HepG2 (cell line): ENCODE results near the gene CYP26B1. TPM values are rescaled to one million over a fixed set of nuclear protein-coding genes. Genes with fewer than 3 reads are reported as not detected.
A peak's percentile ranks its signal among the peaks of the same experiment; 100 is the strongest.

Source experiments
- GTF3A ChIP-seq: sonication (generic); formaldehyde crosslinking; conservative IDR thresholded peaks from 2 replicates; pipeline ENCODE4 v1.4.0; 2020; ENCODE audit warnings: mild to moderate bottlenecking, missing genetic modification reagents
- HMG20A ChIP-seq: IDR thresholded peaks from 2 replicates; pipeline ENCODE4 v1.6.1; 2016; ENCODE audit warnings: borderline replicate concordance
- HOXA5 ChIP-seq: sonication (generic); formaldehyde crosslinking; IDR thresholded peaks from 2 replicates; pipeline ENCODE4 v1.4.0; 2020; ENCODE audit warnings: missing genetic modification reagents
- JUN ChIP-seq: sonication (generic); formaldehyde crosslinking; IDR thresholded peaks from 2 replicates; pipeline ENCODE4 v1.4.0; 2020; ENCODE audit warnings: mild to moderate bottlenecking, missing genetic modification reagents
- JUNB ChIP-seq: sonication (generic); formaldehyde crosslinking; IDR thresholded peaks from 2 replicates; pipeline ENCODE4 v1.8.0; 2022; ENCODE audit warnings: missing genetic modification reagents, mild to moderate bottlenecking, borderline replicate concordance
- KDM5B ChIP-seq: sonication (generic); formaldehyde crosslinking; IDR thresholded peaks from 2 replicates; pipeline ENCODE4 v1.4.0; 2020; ENCODE audit warnings: missing genetic modification reagents, mild to moderate bottlenecking, borderline replicate concordance
- SNAI1 ChIP-seq: sonication (generic); formaldehyde crosslinking; IDR thresholded peaks from 2 replicates; pipeline ENCODE4 v1.5.0; 2020; ENCODE audit warnings: mild to moderate bottlenecking, missing genetic modification reagents, borderline replicate concordance
- ZFP90 ChIP-seq: sonication (generic); formaldehyde crosslinking; IDR thresholded peaks from 2 replicates; pipeline ENCODE4 v1.8.0; 2022; ENCODE audit warnings: missing genetic modification reagents, mild to moderate bottlenecking, inconsistent platforms, borderline replicate concordance
- ZNF136 ChIP-seq: sonication (generic); formaldehyde crosslinking; IDR thresholded peaks from 2 replicates; pipeline ENCODE4 v1.8.1; 2022; ENCODE audit warnings: low read depth, mild to moderate bottlenecking, moderate library complexity, missing genetic modification reagents
- ZNF207 ChIP-seq: fragments of 450-650 bp; IDR thresholded peaks from 2 replicates; pipeline ENCODE4 v1.6.1; 2016; ENCODE audit warnings: antibody characterized with exemption, borderline replicate concordance
- ZNF652 ChIP-seq: IDR thresholded peaks from 2 replicates; pipeline ENCODE4 v1.6.1; 2016; ENCODE audit warnings: low read depth, borderline replicate concordance
- ZNF781 ChIP-seq: sonication (generic); formaldehyde crosslinking; IDR thresholded peaks from 2 replicates; pipeline ENCODE4 v1.5.1; 2020; ENCODE audit warnings: borderline replicate concordance, mild to moderate bottlenecking, missing genetic modification reagents; ENCODE audit errors: not compliant biosample characterization
- polyA plus RNA-seq, 8 experiments: library from polyadenylated mRNA; depleted of rRNA in 3 of 8; stranded (reverse) in 7 of 8; unstranded in 1 of 8; fragments of >200 nt; fragmentation: Illumina TruSeq in 4 of 8; extraction: Trizol in 4 of 8; gene quantifications; 2 replicates each; pipeline versions ENCODE4 v1.2.1 to v1.2.3, GENCODE V29; 2011 to 2016; ENCODE audit warnings: low read depth in 4 of 8, missing spikeins in 1 of 8, mixed read lengths in 1 of 8; ENCODE audit not compliant: insufficient read depth in 1 of 8
- total RNA-seq, 5 experiments: library from RNA; depleted of rRNA; stranded (reverse); fragments of >200 nt; fragmentation: Illumina TruSeq; extraction: Trizol; gene quantifications; 2 replicates each; pipeline ENCODE4 v1.2.3, GENCODE V29; 2016; ENCODE audit warnings: low read depth in 1 of 5
- TF ChIP-seq, protein P1 (sequence below): IDR thresholded peaks from 2 replicates; pipeline ENCODE4 v1.6.1; 2016; ENCODE audit warnings: mild to moderate bottlenecking, missing biosample characterization, missing genetic modification reagents
- TF ChIP-seq, protein P2 (sequence below): sonication (generic); formaldehyde crosslinking; IDR thresholded peaks from 2 replicates; pipeline ENCODE4 v1.4.0; 2020; ENCODE audit warnings: missing genetic modification reagents, borderline replicate concordance
- TF ChIP-seq, protein P3 (sequence below): sonication (generic); formaldehyde crosslinking; IDR thresholded peaks from 2 replicates; pipeline ENCODE4 v1.5.1; 2020; ENCODE audit warnings: mild to moderate bottlenecking, missing genetic modification reagents, borderline replicate concordance
- TF ChIP-seq, protein P4 (sequence below): sonication (generic); formaldehyde crosslinking; IDR thresholded peaks from 2 replicates; pipeline ENCODE4 v1.4.0; 2020; ENCODE audit warnings: mild to moderate bottlenecking, missing genetic modification reagents

Gene CYP26B1
- total and polyA plus RNA-seq, 2 of the 13 experiments (the other 11 are each of a cell fraction or from before 2014, with no cell fraction given), result 0.05 to 0.07 TPM

DNA sequence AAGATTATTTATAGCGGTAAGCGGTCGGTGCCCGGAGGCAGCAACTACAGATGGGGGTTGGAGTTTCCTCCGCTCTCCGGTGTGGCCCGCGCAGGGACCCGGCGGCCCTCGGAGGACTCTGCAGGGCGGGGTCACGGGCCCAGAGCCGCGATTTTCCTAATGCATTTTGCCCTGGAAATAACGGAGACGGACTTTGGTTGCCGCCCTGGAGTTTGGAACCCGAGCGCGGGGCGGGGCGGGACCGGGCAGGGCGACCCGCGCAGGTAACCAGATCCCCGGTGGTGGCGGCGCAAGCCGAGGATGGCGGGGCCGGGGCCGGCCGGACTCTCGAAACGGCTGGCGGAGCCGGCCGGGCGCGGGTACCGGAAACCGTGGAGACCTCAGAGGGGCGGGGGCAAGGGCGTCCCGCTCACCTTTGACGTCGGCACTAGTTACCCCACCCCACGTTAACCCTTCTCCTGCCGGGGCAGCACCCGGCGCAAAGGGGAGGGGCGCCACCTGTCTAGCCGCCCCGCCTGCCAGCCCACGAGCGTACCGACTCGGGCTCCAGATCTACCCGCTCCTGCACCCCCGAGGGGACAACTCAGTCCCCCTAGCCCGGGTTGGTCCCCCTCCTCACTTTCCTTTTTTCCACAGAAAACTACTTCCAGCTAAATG, 2.9 kb downstream of the CYP26B1 start (continued):
- no peak for TF ChIP-seq ZNF207
- TF ChIP-seq, protein P1, sequence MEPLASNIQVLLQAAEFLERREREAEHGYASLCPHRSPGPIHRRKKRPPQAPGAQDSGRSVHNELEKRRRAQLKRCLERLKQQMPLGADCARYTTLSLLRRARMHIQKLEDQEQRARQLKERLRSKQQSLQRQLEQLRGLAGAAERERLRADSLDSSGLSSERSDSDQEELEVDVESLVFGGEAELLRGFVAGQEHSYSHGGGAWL (CRISPR knock-in tag), result no peak
- no peak for TF ChIP-seq ZNF136 (CRISPR knock-in tag)
- TF ChIP-seq ZFP90, result no peak
- TF ChIP-seq JUNB (CRISPR knock-in tag), result no peak
- no peak for TF ChIP-seq GTF3A (CRISPR knock-in tag)
- peak; percentile 62; the same call in 1 of the 2 replicates for TF ChIP-seq SNAI1
- TF ChIP-seq HMG20A (CRISPR knock-in tag), result no peak
- TF ChIP-seq ZNF652, result peak; percentile 94
- TF ChIP-seq ZNF781, result no peak
- no peak for TF ChIP-seq JUN
- TF ChIP-seq, protein P2, sequence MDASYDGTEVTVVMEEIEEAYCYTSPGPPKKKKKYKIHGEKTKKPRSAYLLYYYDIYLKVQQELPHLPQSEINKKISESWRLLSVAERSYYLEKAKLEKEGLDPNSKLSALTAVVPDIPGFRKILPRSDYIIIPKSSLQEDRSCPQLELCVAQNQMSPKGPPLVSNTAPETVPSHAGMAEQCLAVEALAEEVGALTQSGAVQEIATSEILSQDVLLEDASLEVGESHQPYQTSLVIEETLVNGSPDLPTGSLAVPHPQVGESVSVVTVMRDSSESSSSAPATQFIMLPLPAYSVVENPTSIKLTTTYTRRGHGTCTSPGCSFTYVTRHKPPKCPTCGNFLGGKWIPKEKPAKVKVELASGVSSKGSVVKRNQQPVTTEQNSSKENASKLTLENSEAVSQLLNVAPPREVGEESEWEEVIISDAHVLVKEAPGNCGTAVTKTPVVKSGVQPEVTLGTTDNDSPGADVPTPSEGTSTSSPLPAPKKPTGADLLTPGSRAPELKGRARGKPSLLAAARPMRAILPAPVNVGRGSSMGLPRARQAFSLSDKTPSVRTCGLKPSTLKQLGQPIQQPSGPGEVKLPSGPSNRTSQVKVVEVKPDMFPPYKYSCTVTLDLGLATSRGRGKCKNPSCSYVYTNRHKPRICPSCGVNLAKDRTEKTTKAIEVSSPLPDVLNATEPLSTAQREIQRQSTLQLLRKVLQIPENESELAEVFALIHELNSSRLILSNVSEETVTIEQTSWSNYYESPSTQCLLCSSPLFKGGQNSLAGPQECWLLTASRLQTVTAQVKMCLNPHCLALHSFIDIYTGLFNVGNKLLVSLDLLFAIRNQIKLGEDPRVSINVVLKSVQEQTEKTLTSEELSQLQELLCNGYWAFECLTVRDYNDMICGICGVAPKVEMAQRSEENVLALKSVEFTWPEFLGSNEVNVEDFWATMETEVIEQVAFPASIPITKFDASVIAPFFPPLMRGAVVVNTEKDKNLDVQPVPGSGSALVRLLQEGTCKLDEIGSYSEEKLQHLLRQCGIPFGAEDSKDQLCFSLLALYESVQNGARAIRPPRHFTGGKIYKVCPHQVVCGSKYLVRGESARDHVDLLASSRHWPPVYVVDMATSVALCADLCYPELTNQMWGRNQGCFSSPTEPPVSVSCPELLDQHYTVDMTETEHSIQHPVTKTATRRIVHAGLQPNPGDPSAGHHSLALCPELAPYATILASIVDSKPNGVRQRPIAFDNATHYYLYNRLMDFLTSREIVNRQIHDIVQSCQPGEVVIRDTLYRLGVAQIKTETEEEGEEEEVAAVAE (CRISPR knock-in tag), result no peak
- no peak for TF ChIP-seq HOXA5 (CRISPR knock-in tag)
- TF ChIP-seq, protein P3, sequence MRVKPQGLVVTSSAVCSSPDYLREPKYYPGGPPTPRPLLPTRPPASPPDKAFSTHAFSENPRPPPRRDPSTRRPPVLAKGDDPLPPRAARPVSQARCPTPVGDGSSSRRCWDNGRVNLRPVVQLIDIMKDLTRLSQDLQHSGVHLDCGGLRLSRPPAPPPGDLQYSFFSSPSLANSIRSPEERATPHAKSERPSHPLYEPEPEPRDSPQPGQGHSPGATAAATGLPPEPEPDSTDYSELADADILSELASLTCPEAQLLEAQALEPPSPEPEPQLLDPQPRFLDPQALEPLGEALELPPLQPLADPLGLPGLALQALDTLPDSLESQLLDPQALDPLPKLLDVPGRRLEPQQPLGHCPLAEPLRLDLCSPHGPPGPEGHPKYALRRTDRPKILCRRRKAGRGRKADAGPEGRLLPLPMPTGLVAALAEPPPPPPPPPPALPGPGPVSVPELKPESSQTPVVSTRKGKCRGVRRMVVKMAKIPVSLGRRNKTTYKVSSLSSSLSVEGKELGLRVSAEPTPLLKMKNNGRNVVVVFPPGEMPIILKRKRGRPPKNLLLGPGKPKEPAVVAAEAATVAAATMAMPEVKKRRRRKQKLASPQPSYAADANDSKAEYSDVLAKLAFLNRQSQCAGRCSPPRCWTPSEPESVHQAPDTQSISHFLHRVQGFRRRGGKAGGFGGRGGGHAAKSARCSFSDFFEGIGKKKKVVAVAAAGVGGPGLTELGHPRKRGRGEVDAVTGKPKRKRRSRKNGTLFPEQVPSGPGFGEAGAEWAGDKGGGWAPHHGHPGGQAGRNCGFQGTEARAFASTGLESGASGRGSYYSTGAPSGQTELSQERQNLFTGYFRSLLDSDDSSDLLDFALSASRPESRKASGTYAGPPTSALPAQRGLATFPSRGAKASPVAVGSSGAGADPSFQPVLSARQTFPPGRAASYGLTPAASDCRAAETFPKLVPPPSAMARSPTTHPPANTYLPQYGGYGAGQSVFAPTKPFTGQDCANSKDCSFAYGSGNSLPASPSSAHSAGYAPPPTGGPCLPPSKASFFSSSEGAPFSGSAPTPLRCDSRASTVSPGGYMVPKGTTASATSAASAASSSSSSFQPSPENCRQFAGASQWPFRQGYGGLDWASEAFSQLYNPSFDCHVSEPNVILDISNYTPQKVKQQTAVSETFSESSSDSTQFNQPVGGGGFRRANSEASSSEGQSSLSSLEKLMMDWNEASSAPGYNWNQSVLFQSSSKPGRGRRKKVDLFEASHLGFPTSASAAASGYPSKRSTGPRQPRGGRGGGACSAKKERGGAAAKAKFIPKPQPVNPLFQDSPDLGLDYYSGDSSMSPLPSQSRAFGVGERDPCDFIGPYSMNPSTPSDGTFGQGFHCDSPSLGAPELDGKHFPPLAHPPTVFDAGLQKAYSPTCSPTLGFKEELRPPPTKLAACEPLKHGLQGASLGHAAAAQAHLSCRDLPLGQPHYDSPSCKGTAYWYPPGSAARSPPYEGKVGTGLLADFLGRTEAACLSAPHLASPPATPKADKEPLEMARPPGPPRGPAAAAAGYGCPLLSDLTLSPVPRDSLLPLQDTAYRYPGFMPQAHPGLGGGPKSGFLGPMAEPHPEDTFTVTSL (CRISPR knock-in tag), result no peak
- TF ChIP-seq, protein P4, sequence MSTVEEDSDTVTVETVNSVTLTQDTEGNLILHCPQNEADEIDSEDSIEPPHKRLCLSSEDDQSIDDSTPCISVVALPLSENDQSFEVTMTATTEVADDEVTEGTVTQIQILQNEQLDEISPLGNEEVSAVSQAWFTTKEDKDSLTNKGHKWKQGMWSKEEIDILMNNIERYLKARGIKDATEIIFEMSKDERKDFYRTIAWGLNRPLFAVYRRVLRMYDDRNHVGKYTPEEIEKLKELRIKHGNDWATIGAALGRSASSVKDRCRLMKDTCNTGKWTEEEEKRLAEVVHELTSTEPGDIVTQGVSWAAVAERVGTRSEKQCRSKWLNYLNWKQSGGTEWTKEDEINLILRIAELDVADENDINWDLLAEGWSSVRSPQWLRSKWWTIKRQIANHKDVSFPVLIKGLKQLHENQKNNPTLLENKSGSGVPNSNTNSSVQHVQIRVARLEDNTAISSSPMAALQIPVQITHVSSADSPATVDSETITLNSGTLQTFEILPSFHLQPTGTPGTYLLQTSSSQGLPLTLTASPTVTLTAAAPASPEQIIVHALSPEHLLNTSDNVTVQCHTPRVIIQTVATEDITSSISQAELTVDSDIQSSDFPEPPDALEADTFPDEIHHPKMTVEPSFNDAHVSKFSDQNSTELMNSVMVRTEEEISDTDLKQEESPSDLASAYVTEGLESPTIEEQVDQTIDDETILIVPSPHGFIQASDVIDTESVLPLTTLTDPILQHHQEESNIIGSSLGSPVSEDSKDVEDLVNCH, result no peak
- TF ChIP-seq KDM5B (CRISPR knock-in tag), result 0 out of 2 replicates have a peak, but pooled peaks have one; percentile 56
